ENCODE data around the gene CTAGE9. TPM values are rescaled to one million over a fixed set of nuclear protein-coding genes. Genes with fewer than 3 reads are reported as not detected.
"Not testable (repeated sequence)": the region's sequence is repeated elsewhere in the genome, so short reads cannot be mapped to it uniquely, and the experiment has no call there.

The CTAGE9 gene
- total RNA-seq, 1 experiment from 2014 or later = not detected

GRCh38 chr6:131730264-131730663 is 19.4 kb upstream of the CTAGE9 start:
- no peak for DNase-seq (ENCODE audit: low read depth)

- DNase-seq (ENCODE audit: low read depth) = no peak
Observed at GRCh38 chr6:131729550-131729949, 18.7 kb upstream of the CTAGE9 start.

GRCh38 chr6:131728296-131728939 is 17.6 kb upstream of the CTAGE9 start:
- no peak for DNase-seq (ENCODE audit: low read depth)

- DNase-seq (ENCODE audit: low read depth) = no peak
Observed at GRCh38 chr6:131727868-131728267, 17.1 kb upstream of the CTAGE9 start.

- DNase-seq (ENCODE audit: low read depth) = no peak
Observed at GRCh38 chr6:131727467-131727866, 16.6 kb upstream of the CTAGE9 start.

- peak; percentile 25 for DNase-seq (ENCODE audit: low read depth)
Observed at GRCh38 chr6:131724114-131724513, 13.3 kb upstream of the CTAGE9 start.

GRCh38 chr6:131721161-131721560 is 10.3 kb upstream of the CTAGE9 start:
- no peak for DNase-seq (ENCODE audit: low read depth)

GRCh38 chr6:131717836-131718542 is 7.2 kb upstream of the CTAGE9 start:
- DNase-seq (ENCODE audit: low read depth) = no peak

- DNase-seq (ENCODE audit: low read depth) = not testable (repeated sequence)
Observed at GRCh38 chr6:131715567-131715966, 4.8 kb upstream of the CTAGE9 start.

GRCh38 chr6:131703905-131704304 is 6.9 kb downstream of the CTAGE9 start:
- DNase-seq (ENCODE audit: low read depth) = not testable (repeated sequence)

GRCh38 chr6:131700851-131701250 is 10.0 kb downstream of the CTAGE9 start:
- not testable (repeated sequence) for DNase-seq (ENCODE audit: low read depth)

GRCh38 chr6:131696956-131697355 is 13.9 kb downstream of the CTAGE9 start:
- no peak for DNase-seq (ENCODE audit: low read depth)

- DNase-seq (ENCODE audit: low read depth) = peak; percentile 63
Observed at GRCh38 chr6:131694832-131695426, 15.9 kb downstream of the CTAGE9 start.

GRCh38 chr6:131693384-131693783 is 17.4 kb downstream of the CTAGE9 start:
- no peak for DNase-seq (ENCODE audit: low read depth)

- DNase-seq (ENCODE audit: low read depth) = no peak
Observed at GRCh38 chr6:131692589-131692988, 18.2 kb downstream of the CTAGE9 start.

GRCh38 chr6:131692031-131692430 is 18.8 kb downstream of the CTAGE9 start:
- DNase-seq (ENCODE audit: low read depth) = no peak

GRCh38 chr6:131688286-131688685 is 22.5 kb downstream of the CTAGE9 start:
- no peak for DNase-seq (ENCODE audit: low read depth)

- DNase-seq (ENCODE audit: low read depth) = no peak
Observed at GRCh38 chr6:131687022-131687421, 23.8 kb downstream of the CTAGE9 start.

GRCh38 chr6:131685266-131685780 is 25.5 kb downstream of the CTAGE9 start:
- DNase-seq (ENCODE audit: low read depth) = no peak

- no peak for DNase-seq (ENCODE audit: low read depth)
Observed at GRCh38 chr6:131683479-131683878, 27.3 kb downstream of the CTAGE9 start.

GRCh38 chr6:131682442-131682841 is 28.4 kb downstream of the CTAGE9 start:
- DNase-seq (ENCODE audit: low read depth) = no peak

GRCh38 chr6:131681585-131681984 is 29.2 kb downstream of the CTAGE9 start:
- no peak for DNase-seq (ENCODE audit: low read depth)

Measured in HT1080 (cell line).